GM18873 (cell line): ENCODE data around the gene ZNF367.

Experiments
- ATAC-seq: cut with Tn5 transposase; IDR thresholded peaks from one replicate; pipeline ENCODE4 v1.9.1; 2021; ENCODE audit warnings: mild to moderate bottlenecking, moderate library complexity, moderate number of reproducible peaks; ENCODE audit not compliant: unreplicated experiment, low FRiP score

Gene ZNF367

DNA sequence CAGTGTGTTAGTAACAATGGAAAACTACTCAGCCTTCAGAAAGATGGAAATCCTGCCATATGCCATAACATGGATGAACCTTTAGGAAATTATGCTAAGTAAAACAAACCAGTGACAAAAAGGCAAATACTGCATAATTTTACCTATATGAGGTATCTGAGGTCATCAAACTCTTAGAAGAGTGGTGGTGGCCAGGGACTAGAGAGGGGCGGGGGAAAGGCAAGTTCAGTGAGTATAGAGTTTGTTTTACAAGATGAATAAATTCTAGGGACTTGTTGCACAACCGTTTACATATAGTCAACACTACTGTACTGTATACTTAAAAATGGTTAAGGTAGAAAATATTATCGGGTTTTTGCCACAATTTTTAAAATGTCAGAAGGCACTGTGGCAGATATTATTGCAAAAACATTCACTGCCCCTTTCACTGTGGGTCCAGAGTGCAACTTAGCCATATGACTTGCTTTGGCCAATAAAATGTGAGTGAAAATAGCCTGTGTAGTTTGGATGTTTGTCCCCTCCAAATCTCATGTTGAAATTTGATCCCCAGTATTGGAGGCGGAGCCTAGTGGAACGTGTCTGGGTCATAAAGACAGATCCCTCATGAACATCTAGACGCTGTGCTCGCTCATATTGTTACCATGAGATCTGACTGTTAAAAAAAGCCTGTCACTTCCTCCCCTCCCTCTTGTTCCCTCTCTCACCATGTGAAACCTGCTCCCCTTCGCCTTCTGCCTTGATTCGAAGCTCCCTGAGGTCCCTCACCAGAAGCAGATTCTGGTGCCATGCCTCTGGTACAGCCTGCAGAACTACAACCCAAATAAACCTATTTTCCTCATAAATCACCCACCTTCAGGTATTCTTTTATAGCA, 9.5 kb downstream of the ZNF367 start:
- ATAC-seq = no peak

- no peak for ATAC-seq
Measured at GRCh38 chr9:96400132-96400910, 17.8 kb downstream of the ZNF367 start.

GRCh38 chr9:96399325-96399633, 18.9 kb downstream of the ZNF367 start:
- no peak for ATAC-seq

- no peak for ATAC-seq
Measured at GRCh38 chr9:96398582-96399324, 19.4 kb downstream of the ZNF367 start.

- no peak for ATAC-seq
Measured at GRCh38 chr9:96395964-96396363, 22.2 kb downstream of the ZNF367 start.

DNA sequence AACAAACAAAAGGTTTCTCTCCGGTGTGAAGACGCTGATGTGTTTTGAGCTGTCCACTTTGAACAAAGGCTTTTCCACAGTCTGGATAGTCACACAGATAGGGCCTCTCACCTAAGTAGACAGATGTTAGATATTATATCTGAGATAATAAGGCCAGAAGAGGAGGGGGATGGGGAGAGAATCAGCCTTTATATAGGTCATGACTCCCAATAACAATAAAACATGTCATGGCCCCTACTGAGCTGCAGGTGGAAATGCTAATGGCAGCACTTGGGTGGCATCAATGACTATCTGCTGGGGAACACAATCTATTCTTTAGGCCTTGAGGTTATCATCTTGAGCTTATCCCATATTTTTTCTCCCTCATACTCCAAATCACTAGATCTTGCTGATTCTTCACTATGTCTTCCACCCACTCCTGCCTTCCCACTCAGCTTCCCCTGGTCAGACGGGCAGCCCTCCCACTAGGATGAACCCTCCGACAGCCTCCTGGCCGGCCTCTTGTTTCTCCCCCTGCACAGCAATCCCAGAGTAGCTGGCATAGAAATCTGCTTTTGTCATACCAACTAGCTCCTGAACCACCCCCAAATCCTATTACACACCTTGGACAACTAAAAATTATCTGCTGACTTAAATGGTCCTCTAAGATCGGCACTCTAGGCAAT, 23.2 kb downstream of the ZNF367 start:
- no peak for ATAC-seq

DNA sequence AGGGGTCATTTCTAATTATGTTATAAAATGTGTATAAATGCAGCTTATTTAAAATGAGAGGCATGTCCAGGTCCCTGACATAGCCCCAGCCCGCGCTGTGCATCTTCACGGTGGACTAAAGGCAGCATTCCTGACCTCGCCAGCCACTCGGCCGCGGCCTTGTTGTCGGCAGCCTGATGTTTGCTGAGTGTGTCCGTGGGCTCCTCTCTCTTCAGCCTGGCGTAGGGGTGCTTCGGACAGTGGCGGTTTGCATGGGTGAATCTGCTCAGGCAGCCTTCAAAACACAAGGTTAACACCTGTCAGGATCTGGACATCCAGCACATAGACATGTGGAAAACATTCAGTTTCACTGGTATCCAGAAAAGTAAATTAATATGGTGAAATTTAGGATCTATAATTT, 25.9 kb downstream of the ZNF367 start:
- no peak for ATAC-seq

DNA sequence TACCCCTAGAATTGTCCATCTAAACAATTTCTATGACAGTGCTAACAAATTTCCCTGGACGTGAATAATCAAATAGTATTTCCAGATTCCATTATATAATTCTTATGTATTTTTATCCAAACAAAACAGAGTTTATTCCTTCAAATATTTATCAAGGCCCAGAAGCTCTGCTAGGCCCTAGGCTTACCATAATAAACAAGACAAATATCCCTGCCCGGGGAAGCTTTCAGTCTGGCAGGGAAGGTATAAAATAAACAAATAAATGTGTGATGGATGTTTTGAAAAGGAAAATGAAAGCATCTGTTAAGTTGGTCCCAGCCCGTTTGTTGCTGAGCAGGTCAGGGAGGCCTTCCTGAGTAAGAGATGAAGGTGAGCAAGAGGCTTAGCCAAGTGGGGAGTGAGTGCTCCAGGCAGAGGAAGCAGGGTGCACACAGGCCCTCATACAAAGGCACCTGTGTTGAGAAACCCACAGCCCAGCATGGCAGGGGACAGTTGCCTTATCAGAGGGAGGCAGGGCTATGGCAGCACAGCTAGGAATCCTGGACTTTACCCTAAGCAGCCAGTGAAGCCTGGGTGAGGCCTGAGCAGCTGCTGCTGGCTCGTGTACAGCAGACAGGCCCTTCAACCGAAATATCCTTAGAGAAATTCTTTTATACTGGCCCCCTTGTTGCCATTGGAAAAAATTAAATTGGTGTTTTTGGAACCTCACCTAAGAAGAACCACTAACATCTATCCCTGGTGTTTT, 27.0 kb downstream of the ZNF367 start:
- no peak for ATAC-seq

- no peak for ATAC-seq
Measured at GRCh38 chr9:96388144-96388543, 30.0 kb downstream of the ZNF367 start.

DNA sequence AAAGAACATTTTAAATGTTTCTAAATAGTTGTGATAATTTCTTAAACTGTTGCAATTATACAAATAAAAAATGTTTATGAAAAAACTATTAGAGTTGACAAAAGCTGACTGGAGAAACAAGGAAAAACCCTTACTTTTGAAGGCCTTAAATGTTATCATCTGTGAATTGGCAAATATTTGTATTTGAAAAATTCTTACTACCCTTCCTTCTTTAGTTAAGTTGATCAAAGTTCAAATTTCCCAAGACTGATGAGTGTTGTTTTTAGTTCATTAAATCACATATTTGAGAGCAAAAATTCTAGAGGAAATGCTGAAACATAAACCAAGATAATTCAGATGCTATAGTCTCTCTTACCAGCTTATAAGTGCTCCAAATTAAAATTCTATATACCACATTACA, 32.0 kb downstream of the ZNF367 start:
- ATAC-seq = no peak

DNA sequence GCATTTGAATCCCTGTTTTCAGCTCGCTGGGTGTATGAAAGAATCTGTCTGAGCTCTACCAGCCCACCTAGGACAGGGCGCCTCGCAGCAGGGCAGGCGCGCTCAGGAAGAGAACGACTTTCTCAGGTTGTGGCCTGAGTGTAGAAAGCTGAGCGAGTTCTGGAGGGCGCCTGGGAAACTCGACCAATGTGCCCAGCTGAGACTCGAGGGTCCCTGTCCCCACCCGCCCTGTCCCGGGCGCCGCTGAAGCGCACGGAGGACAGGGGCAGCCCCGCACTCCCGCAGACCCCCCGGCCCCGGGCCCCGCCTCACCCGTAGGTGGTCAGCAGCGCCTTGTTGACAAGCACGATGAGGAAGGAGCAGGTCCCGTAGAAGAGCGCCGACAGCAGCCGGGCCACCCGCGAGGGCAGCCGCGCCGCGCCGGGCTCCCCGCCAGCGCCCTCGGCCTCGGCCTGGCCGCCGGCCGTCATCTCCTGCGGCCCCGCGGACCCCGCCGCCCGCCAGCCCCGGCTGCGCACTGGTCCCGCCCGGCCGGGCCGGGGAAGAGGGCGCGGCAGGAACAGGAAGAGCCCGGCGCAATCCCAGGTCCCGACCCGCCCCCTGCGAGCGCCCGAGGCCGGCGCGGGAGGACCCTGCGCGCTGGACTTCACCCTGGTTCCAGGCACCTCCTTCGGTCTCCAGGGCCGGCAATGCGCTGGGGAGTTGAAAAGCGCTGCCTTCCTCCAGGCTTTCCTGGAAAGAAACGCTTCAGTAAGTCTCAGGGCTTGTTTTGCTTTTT, 34.8 kb downstream of the ZNF367 start, which contains the start of gene SLC35D2:
TSS of gene SLC35D2 (minus strand) at position 547 of the 778 bp plus-strand sequence. CDS start at position 470, 77 bp downstream.
- no peak for ATAC-seq

DNA sequence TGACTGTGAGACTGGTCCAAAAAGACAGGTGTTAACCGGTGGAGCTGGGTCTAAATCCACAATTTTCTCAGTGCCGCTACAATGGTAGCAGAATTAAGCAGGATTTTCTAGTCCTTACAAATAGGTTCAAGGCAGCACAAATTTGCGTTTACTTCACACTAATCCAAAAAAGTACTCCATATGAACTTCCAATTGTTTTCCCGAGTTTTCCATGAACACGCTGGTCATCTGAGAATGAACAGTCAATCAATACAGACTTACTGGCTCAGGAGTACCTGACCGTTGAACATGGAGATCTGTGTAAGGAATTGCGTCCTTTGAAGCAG, 35.4 kb downstream of the ZNF367 start:
- ATAC-seq = no peak

- no peak for ATAC-seq
Measured at GRCh38 chr9:96382175-96382574, 36.0 kb downstream of the ZNF367 start.

GRCh38 chr9:96381696-96382095, 36.5 kb downstream of the ZNF367 start:
- no peak for ATAC-seq

- no peak for ATAC-seq
Measured at GRCh38 chr9:96381125-96381524, 37.0 kb downstream of the ZNF367 start.

DNA sequence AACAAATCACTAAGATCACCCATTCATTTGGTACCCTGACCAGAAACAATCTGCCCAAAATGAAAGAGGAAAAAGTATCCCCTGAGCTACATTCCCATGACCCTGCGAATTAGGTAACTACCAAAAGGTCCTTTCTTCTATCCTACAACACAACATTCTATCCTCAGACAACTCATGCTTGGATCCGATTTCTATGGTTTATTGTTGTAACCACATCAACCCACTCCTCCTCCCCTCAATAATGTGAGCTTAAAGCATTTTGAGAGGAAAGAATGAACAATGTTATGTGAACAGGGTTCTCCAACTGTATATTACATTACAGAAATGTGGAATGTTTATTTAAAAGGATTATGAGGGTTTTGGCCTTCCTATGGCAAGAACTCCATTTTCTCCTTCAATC, 38.7 kb downstream of the ZNF367 start:
- no peak for ATAC-seq

GRCh38 chr9:96378187-96378586, 40.0 kb downstream of the ZNF367 start:
- ATAC-seq = no peak

- ATAC-seq = no peak
Measured at GRCh38 chr9:96376891-96377874, 41.0 kb downstream of the ZNF367 start.
